SH-SY5Y (cell line): ENCODE results near the gene CACNA2D1.

Source experiments
- GATA2 ChIP-seq: IDR thresholded peaks from 2 replicates; pipeline ENCODE4 v1.6.1; 2011; ENCODE audit warnings: mild to moderate bottlenecking, low read depth, low read length
- GATA3 ChIP-seq: IDR thresholded peaks from 2 replicates; pipeline ENCODE4 v1.6.1; 2011; ENCODE audit warnings: low read depth, mild to moderate bottlenecking, low read length, moderate library complexity

- TF ChIP-seq GATA2, result no peak
- no peak for TF ChIP-seq GATA3
Measured at GRCh38 chr7:81960026-81960425, 483.6 kb downstream of the CACNA2D1 start.
